GM21717 (cell line): ENCODE results near the gene CIDEA.
"Not testable (repeated sequence)": the region's sequence is repeated elsewhere in the genome, so short reads cannot be mapped to it uniquely, and the experiment has no call there.

Source experiments
- ATAC-seq: cut with Tn5 transposase; IDR thresholded peaks from one replicate; pipeline ENCODE4 v1.9.1; 2021; ENCODE audit warnings: mild to moderate bottlenecking, moderate library complexity; ENCODE audit not compliant: unreplicated experiment

CIDEA gene

GRCh38 chr18:12254136-12254819 lies at the start of gene CIDEA:
CIDEA (plus strand) TSS chr18:12254361; CDS start chr18:12254384, 23 bp downstream.
- no peak for ATAC-seq

- not testable (repeated sequence) for ATAC-seq
Measured at GRCh38 chr18:12208296-12209153, 45.6 kb upstream of the CIDEA start.

DNA sequence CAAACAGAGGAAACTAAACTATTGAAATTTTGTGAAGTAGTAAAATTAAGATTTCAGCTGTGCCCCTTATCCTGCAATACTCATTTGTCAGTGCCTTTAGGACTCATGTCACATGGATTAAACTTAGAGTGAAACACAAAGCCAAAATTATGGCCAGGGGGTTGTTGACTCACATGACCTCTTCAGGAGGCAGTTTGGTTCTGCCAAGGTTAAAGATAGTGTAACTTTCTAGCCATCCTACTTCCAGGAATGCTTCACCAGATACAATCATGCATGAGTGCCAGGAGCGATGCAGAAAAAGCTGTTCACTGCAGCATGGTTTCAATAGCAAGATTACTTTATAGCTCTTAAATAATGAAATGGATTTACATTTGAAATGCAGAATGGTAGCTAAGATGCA lies 41.9 kb upstream of the CIDEA start:
- ATAC-seq: not testable (repeated sequence)

- ATAC-seq: not testable (repeated sequence)
Measured at GRCh38 chr18:12214296-12215005, 39.7 kb upstream of the CIDEA start.

DNA sequence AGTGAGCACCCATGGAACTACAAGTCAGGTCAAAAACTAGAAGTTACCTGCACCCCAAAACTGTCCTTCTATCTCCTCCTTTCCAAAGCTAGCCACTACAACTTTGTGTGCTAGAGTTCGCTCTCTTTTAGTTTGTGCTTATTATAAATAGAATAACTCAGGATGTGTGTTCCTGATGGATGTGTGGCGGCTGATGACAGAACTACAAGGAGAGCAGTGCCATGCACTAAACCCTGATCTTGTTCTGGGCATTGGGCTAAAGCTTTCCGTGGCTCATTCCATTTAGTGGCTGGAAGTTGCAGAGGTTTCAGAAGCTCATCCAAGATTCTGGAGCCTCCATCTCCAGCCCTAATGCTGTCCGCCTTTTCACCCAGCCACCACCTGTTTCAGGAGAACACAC lies 37.7 kb upstream of the CIDEA start:
- not testable (repeated sequence) for ATAC-seq

DNA sequence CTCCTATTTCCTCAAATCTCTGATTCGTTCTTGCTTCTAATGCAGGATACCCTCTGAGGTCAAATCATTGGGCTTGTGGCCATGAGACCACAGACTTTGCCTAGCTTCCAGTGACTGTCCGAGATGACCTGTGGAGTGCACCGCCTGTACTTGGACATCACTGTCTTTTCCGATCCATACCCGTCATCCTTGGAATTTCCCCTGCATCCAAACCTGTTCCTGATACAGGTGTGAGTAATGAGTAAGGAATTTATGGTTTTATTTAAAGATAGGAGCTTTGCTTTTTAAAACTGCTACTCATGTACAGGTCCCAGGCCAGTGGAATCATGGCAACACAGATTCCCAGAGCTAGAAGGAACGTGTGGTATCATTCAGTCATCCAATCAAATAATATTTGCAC lies 35.6 kb upstream of the CIDEA start:
- not testable (repeated sequence) for ATAC-seq

GRCh38 chr18:12222041-12222440 lies 32.1 kb upstream of the CIDEA start:
- ATAC-seq: not testable (repeated sequence)

GRCh38 chr18:12223326-12223725 lies 30.8 kb upstream of the CIDEA start:
- ATAC-seq: not testable (repeated sequence)

DNA sequence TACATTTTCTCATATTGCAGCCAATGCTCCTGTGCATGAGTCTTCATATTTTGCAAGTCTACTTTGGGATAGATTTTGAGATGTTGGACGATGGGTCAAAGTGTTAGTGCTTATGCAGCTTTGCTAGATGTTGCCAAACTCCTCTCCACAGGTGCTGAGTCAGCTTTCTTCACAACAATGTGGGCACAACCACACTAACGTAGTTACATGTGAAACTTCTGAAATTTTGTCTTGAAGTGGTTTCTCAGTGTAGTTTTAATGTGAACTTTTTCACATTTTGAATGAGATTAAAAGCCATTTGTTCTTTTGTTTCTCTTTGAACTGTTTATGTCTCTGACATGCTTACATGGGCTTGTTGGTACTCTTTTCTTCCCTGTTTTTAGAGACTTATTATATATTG lies 27.4 kb upstream of the CIDEA start:
- not testable (repeated sequence) for ATAC-seq

DNA sequence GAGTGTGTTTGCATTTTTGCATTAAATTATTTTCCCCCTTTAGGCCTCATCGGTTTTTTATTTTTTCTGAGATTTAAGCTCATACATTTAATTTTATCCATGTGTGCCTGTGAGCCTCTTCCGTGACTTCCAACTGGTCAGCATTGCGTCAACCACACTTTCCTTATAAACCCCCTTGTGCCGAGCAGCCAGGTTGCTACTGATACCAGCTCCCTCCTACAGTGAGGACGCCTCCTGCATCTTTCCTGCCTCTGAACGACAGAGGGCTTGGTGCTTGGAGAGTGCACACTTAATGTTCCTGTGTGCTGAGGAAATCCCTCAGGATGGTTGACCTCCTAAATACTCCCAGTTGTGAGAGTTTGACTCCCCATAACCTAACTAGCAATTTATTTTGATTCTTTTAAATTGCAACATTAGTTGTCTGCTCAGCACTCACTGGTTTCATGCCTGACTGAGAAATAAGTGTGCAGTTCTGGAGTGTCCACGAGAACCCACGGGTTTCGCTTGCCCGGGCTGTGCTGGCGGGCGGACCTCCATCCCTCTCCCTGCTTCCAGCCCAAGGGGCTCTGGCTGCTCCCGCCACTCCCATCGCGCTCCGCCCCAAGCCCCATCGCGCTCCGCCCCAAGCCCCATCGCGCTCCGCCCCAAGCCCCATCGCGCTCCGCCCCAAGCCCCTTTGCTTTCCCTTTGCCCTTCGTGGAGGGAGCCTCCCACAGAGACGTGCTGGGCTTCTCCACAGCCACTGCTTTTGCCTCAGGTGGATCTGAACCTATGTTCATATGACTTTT lies 26.6 kb upstream of the CIDEA start:
- not testable (repeated sequence) for ATAC-seq

GRCh38 chr18:12228308-12228707 lies 25.9 kb upstream of the CIDEA start:
- ATAC-seq: not testable (repeated sequence)

GRCh38 chr18:12230561-12230960 lies 23.6 kb upstream of the CIDEA start:
- not testable (repeated sequence) for ATAC-seq

DNA sequence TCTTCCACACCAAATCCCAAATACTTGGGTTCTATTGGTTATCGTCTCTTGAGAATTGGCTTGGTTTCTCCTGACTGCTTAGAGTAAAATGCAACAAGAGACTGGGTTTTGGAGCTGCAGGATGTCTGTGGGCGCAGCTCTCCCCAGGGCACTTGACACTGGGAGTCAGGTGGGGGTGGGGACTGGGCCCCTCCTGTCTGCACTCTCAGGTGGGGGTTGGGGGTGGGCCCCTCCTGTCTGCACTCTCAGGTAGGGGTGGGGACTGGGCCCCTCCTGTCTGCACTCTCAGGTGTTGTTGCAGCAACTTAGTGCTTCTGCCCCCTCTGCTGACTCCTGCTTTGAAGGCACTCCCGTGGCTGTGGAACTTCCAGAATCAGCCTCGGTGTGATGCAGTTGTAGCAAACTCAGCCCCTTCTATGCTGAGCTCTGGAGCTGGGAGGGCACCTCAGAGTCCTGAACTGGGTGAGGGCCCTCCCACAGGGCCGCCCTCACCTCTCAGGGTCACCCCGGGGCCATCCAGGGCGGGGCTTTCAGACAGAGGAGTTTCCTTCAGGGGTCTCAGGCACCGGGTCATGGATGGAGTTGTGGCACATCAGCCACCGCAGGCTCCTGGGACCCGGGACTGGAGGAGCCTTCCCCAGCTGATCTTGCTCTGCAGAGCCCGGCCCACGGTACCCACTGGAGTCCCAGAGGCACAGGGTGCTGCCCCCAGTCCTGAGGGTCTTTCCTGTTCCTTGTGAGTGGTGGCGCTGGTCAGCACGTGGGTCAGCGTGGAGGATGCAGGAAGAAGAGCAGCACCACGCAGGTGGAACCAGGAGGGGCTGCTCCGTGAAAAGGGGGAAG lies 22.9 kb upstream of the CIDEA start:
- ATAC-seq: no peak

DNA sequence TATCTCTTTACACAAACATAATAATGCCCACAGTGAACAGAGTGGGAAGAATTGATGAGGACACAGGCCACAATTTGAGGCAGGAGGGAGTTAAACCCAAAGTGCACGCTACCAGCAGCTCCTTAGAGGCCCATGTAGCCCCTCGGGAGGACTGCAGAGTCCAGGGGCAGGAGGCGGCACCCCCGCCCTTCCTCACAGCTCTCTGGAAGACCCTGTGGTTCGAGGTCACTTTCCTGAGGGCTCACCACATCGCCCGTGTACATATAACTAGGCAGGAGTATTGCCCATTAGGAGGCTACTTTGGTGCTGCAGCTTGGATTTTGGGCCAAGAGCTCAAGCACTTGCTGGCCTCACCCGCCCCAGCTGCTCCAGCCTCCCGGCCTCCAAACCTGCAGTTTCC lies 22.2 kb upstream of the CIDEA start:
- no peak for ATAC-seq

DNA sequence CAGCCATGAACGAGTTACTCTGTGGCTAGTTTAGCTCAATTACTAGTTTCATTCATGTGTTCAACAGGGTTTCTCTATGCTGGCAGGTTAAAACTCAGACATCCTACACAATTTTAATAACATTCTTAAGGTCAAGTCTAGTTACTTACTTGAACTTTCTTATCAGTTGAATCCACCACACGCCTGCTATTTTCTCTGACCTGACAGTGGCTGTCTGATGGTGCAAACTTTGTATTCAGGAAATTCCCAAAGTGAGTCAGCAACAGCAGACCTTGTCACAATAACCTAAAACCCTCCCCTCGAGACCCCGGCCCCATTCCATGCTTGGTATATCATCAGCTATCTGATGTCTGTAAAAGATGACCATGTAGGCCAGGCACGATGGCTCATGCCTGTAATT lies 20.8 kb upstream of the CIDEA start:
- no peak for ATAC-seq

DNA sequence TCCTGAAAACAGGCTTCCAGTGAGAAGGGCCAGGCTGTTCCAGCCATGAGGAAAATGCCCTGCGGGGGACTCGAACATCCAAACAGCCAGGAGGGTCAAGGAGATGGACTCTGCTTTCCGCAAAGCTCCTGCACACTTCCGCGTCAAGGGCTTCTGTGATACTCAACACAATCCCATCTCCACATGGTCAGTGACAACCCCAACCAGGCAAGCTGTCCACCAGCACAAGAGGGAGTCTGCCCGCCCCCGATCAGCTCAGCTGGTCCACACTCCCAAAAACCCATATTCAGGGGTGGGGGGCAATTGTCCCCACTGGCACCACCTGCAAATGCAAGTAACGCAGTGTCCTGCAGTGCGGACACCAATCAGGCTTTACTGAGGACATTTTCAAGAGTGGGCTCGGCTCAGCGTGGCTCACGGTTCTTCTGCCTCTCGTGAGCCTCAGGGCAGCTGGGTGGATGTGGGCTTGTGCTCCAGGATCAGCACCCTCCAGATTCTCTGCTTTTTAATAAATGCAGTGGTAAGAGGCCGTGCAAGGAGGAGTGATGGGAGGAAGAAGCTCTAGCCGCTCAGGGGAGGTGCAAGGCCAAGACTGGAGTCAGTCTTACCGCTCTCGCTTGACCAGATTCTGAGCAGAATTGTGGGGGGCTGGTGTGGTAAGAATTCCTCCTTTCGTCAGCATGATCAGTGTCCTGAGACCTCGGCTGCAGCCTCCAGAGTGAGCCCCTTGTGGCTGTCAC lies 19.5 kb upstream of the CIDEA start:
- ATAC-seq: no peak

DNA sequence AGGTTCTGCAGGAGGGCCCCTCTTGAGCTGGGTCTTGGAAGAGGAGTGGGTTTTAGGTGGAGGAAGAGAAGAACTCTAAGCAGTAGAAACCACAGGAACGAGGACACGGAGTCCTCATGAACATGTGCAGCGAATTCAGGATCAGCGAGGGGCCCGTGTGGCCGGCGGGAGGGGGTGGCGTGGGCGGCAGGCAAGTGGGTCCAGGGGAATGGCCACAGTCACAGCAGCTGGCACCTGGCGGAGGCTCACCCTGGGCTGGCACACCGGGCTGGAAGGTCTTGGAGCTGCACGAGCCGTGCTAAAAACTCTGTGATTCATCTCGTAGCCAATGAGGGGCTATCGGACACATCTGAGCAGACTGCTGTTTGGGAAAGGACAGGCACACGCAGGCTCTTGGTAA lies 18.0 kb upstream of the CIDEA start:
- ATAC-seq: no peak

- no peak for ATAC-seq
Measured at GRCh38 chr18:12236934-12237832, 17.0 kb upstream of the CIDEA start.
